ENCODE measurements around the gene NANOG. TPM values are rescaled to one million over a fixed set of nuclear protein-coding genes. Genes with fewer than 3 reads are reported as not detected.

Gene NANOG
- polyA plus RNA-seq, 3 donors: not detected

DNA sequence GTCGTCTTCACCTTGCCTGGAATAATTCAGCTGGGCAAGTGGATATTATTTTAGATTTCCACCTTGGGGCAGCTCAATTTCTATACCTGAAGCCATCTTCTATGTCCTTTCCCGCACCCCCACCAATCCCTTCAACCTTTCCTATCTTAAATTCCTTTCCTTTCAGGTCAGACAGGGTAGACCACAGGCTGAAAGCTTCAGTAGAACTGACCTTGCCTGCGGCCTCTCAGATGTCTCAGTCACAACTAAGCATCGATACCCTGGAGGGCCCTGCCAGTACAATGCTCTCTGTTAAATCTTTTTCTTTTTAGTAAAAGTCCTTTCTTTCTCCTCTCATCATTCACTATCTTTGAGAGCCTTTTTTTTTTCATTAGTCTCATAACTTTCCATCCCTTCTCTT, 44.6 kb downstream of the NANOG start:
- no peak overlapping the region for H3K4me3 Mint-ChIP-seq
- intact Hi-C loops (cut with micrococcal nuclease): no loop called here
- Histone ChIP-seq H4K20me1 (ENCODE audit: insufficient read depth, low read length) (no peaks in the 10 kb centered on the region), H3K9ac (ENCODE audit: insufficient read depth, low read length, poor library complexity, severe bottlenecking) (no peak overlapping the region), H2AFZ (ENCODE audit: insufficient read depth, low read depth, low read length, poor library complexity, severe bottlenecking) (no peak overlapping the region), H3K79me2 (ENCODE audit: insufficient read depth, low read length) (no peaks in the 10 kb centered on the region), H3K27ac (ENCODE audit: low read depth in 1 of 2, low read length in 2 of 2) (no peak overlapping the region), H3K27me3 (ENCODE audit: control insufficient read depth in 2 of 2, insufficient read depth in 2 of 2, low read length in 2 of 2) (no peaks in the 10 kb centered on the region), H3K9me3 (replicated peaks in 1 of 2; ENCODE audit: control insufficient read depth in 1 of 2, insufficient read depth in 1 of 2, low read length in 2 of 2) (no peaks in the 10 kb centered on the region), H3K4me3 (replicated peaks in 1 of 3; ENCODE audit: low read depth in 2 of 3, low read length in 3 of 3) (no peak overlapping the region), H3K36me3 (replicated peaks in 1 of 2; ENCODE audit: control insufficient read depth in 1 of 2, insufficient read depth in 2 of 2, low read length in 2 of 2) (no peaks in the 10 kb centered on the region), H3K4me2 (replicated peaks; ENCODE audit: extremely low read depth, low read length, poor library complexity, severe bottlenecking) (no peak overlapping the region), H3K4me1 (ENCODE audit: control insufficient read depth in 1 of 2, insufficient read depth in 2 of 2, low read length in 2 of 2) (peaks cover 45 to 55% of the 10 kb centered on the region in 2 donors)
- peaks cover 0 to 6% (median 3%) of the 10 kb centered on the region in 3 donors for H3K27me3 Mint-ChIP-seq (ENCODE audit: low read depth in 3 of 3)
- peak overlapping the region in 5 of 7 donors; percentile 14 to 84 (median 83) for H3K27ac Mint-ChIP-seq
- TF ChIP-seq, protein P1, sequence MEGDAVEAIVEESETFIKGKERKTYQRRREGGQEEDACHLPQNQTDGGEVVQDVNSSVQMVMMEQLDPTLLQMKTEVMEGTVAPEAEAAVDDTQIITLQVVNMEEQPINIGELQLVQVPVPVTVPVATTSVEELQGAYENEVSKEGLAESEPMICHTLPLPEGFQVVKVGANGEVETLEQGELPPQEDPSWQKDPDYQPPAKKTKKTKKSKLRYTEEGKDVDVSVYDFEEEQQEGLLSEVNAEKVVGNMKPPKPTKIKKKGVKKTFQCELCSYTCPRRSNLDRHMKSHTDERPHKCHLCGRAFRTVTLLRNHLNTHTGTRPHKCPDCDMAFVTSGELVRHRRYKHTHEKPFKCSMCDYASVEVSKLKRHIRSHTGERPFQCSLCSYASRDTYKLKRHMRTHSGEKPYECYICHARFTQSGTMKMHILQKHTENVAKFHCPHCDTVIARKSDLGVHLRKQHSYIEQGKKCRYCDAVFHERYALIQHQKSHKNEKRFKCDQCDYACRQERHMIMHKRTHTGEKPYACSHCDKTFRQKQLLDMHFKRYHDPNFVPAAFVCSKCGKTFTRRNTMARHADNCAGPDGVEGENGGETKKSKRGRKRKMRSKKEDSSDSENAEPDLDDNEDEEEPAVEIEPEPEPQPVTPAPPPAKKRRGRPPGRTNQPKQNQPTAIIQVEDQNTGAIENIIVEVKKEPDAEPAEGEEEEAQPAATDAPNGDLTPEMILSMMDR (IDR thresholded peaks at IDR 0.05): no peak
- WGBS (ENCODE audit: insufficient coverage): 100% methylated on average over 2 of the region's 4 CpGs
- peaks cover 44% of the 10 kb centered on the region for H3K4me1 Mint-ChIP-seq
- no peaks in the 10 kb centered on the region for H3K36me3 Mint-ChIP-seq
- no peaks in the 10 kb centered on the region for H3K9me3 Mint-ChIP-seq
- DNase-seq: no peak

DNA sequence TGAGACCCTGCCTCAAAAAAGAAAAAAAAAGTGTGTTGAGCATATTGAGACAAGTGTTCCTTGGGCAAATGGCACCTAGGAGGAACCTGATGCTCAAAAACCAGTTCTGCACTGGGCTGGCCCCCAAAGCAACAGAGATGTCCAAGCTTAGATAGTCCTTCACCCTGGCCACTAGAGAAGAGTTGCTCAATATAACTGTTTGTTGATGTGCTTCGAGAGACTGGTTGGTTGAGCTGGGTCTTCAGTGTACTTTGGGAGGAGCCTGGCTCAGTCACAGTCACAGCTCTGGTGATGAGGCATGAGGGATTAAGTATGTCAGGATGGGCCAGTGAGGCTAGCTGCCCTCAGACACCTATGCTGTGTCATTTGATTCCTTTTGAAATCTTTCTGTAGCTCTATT, 45.5 kb downstream of the NANOG start:
- H3K27ac Mint-ChIP-seq: peak overlapping the region; percentile 72 to 90 (median 83)
- H2AFZ ChIP-seq (ENCODE audit: insufficient read depth, low read depth, low read length, poor library complexity, severe bottlenecking): no peak overlapping the region
- no peaks in the 10 kb centered on the region for H3K9me3 Mint-ChIP-seq
- peaks cover 45 to 55% of the 10 kb centered on the region in 2 donors for H3K4me1 ChIP-seq (ENCODE audit: control insufficient read depth in 1 of 2, insufficient read depth in 2 of 2, low read length in 2 of 2)
- intact Hi-C loops (cut with micrococcal nuclease): no loop called here
- no peaks in the 10 kb centered on the region for H4K20me1 ChIP-seq (ENCODE audit: insufficient read depth, low read length)
- H3K9ac ChIP-seq (ENCODE audit: insufficient read depth, low read length, poor library complexity, severe bottlenecking): no peak overlapping the region
- H3K9me3 ChIP-seq (replicated peaks in 1 of 2; ENCODE audit: control insufficient read depth in 1 of 2, insufficient read depth in 1 of 2, low read length in 2 of 2): no peaks in the 10 kb centered on the region
- H3K27ac ChIP-seq (ENCODE audit: low read depth in 1 of 2, low read length in 2 of 2): peak overlapping the region; percentile 36 to 54
- H3K4me1 Mint-ChIP-seq: peaks cover 44% of the 10 kb centered on the region
- peak; percentile 60 to 75 (median 68) for DNase-seq
- no peaks in the 10 kb centered on the region for H3K27me3 ChIP-seq (ENCODE audit: control insufficient read depth in 2 of 2, insufficient read depth in 2 of 2, low read length in 2 of 2)
- peaks cover 0 to 3% (median 3%) of the 10 kb centered on the region in 3 donors for H3K27me3 Mint-ChIP-seq (ENCODE audit: low read depth in 3 of 3)
- H3K36me3 Mint-ChIP-seq: no peaks in the 10 kb centered on the region
- no CpG with 5 or more reads among the region's 1 CpG for WGBS (ENCODE audit: insufficient coverage)
- no peak overlapping the region for H3K4me3 ChIP-seq (replicated peaks in 1 of 3; ENCODE audit: low read depth in 2 of 3, low read length in 3 of 3)
- TF ChIP-seq, protein P1 (IDR thresholded peaks at IDR 0.05): no peak
- no peak overlapping the region for H3K4me2 ChIP-seq (replicated peaks; ENCODE audit: extremely low read depth, low read length, poor library complexity, severe bottlenecking)
- H3K36me3 ChIP-seq (replicated peaks in 1 of 2; ENCODE audit: control insufficient read depth in 1 of 2, insufficient read depth in 2 of 2, low read length in 2 of 2): no peaks in the 10 kb centered on the region
- no peak overlapping the region for H3K4me3 Mint-ChIP-seq
- no peaks in the 10 kb centered on the region for H3K79me2 ChIP-seq (ENCODE audit: insufficient read depth, low read length)
